Colonic mucosa (tissue), 4 donors: ENCODE data around the gene FAM32A. TPM values are rescaled to one million over a fixed set of nuclear protein-coding genes. Genes with fewer than 3 reads are reported as not detected.

Source experiments
- DNase-seq: peaks from one replicate; pipeline ENCODE4 v3.0.0-alpha.2; 2020
- H3K27ac ChIP-seq: fragments of 200-600 bp; one replicate; pipeline ENCODE4 v1.8.0; 2021
- H3K27me3 ChIP-seq: fragments of 200-600 bp; one replicate; pipeline ENCODE4 v1.8.0; 2021
- H3K36me3 ChIP-seq: fragments of 200-600 bp; one replicate; pipeline ENCODE4 v1.8.0; 2021
- H3K4me1 ChIP-seq: fragments of 200-600 bp; one replicate; pipeline ENCODE4 v1.8.0; 2021; ENCODE audit warnings: mild to moderate bottlenecking
- H3K4me3 ChIP-seq: fragments of 200-600 bp; one replicate; pipeline ENCODE4 v1.8.0; 2021
- H3K9ac ChIP-seq, 2 donors: one replicate each; pipeline ENCODE4 v1.7.0; 2013; ENCODE audit warnings: control low read depth in 2 of 2, low read depth in 2 of 2, low read length in 2 of 2
- H3K9me3 ChIP-seq: fragments of 200-600 bp; one replicate; pipeline ENCODE4 v1.8.0; 2021
- CTCF ChIP-seq: fragments of 200-600 bp; IDR thresholded peaks from one replicate; pipeline ENCODE4 v1.8.0; 2022; ENCODE audit warnings: antibody characterized with exemption, mild to moderate bottlenecking
- intact Hi-C: fragments of 100-400 bp; cut with DNase I; formaldehyde crosslinking; loops from one replicate; pipeline ENCODE4 v1.14.1; 2022
- total RNA-seq, 2 donors: library from RNA; stranded (reverse); fragmentation: NEBNext Ultra II Directional in 1 of 2; extraction: Animal tissue kit (Norgen Biotek cat#: 25700) in 1 of 2; gene quantifications; one replicate each; pipeline ENCODE4 v1.2.1, GENCODE V29; 2021
- donor health status: healthy.
- donor health status: DM: no; HTN: no; CAD: no.
- donor health status: DM: no; HTN: no; CAD: no.

The FAM32A gene
- total RNA-seq, 2 donors from 2014 or later: 76.9 to 78.3 TPM

GRCh38 chr19:16223746-16224145 lies 38.5 kb downstream of the FAM32A start:
- H3K36me3 ChIP-seq: peaks cover 12% of the 10 kb centered on the region
- DNase-seq: no peak
- TF ChIP-seq CTCF: no peak
- intact Hi-C loops: no loop called here
- H3K27me3 ChIP-seq: no peaks in the 10 kb centered on the region
- no peaks in the 10 kb centered on the region for H3K4me1 ChIP-seq
- no peak overlapping the region for H3K4me3 ChIP-seq
- H3K9me3 ChIP-seq: peaks cover 9% of the 10 kb centered on the region
- H3K9ac ChIP-seq: no peak overlapping the region
- no peak overlapping the region for H3K27ac ChIP-seq

GRCh38 chr19:16224293-16225045 lies 39.3 kb downstream of the FAM32A start:
- no peak for TF ChIP-seq CTCF

GRCh38 chr19:16225279-16226183 lies 40.3 kb downstream of the FAM32A start:
- TF ChIP-seq CTCF: no peak
- Histone ChIP-seq H3K4me1 (no peaks in the 10 kb centered on the region), H3K9ac (no peak overlapping the region), H3K27ac (no peak overlapping the region), H3K9me3 (peaks cover 5% of the 10 kb centered on the region), H3K27me3 (no peaks in the 10 kb centered on the region), H3K4me3 (no peak overlapping the region), H3K36me3 (peaks cover 18% of the 10 kb centered on the region)
- DNase-seq: no peak
- intact Hi-C loops: no loop called here

More at GRCh38 chr19:16224293-16225045, 39.3 kb downstream of the FAM32A start:
- no peak overlapping the region for H3K4me3 ChIP-seq
- H3K36me3 ChIP-seq: peaks cover 16% of the 10 kb centered on the region
- no peaks in the 10 kb centered on the region for H3K27me3 ChIP-seq
- no peak overlapping the region for H3K9ac ChIP-seq
- H3K4me1 ChIP-seq: no peaks in the 10 kb centered on the region
- no peak overlapping the region for H3K27ac ChIP-seq
- DNase-seq: no peak
- H3K9me3 ChIP-seq: peaks cover 9% of the 10 kb centered on the region
- intact Hi-C loops: no loop called here

GRCh38 chr19:16226184-16226591 lies 41.0 kb downstream of the FAM32A start:
- Histone ChIP-seq H3K9me3 (no peaks in the 10 kb centered on the region), H3K36me3 (peaks cover 18% of the 10 kb centered on the region), H3K9ac (no peak overlapping the region), H3K4me1 (no peaks in the 10 kb centered on the region), H3K27me3 (no peaks in the 10 kb centered on the region), H3K27ac (no peak overlapping the region), H3K4me3 (no peak overlapping the region)
- DNase-seq: no peak
- no peak for TF ChIP-seq CTCF
- intact Hi-C loops: no loop called here

GRCh38 chr19:16226878-16227836 lies 41.9 kb downstream of the FAM32A start:
- Histone ChIP-seq H3K4me1 (no peaks in the 10 kb centered on the region), H3K9ac (no peak overlapping the region), H3K36me3 (peaks cover 18% of the 10 kb centered on the region), H3K4me3 (no peak overlapping the region), H3K9me3 (no peaks in the 10 kb centered on the region), H3K27me3 (no peaks in the 10 kb centered on the region), H3K27ac (no peak overlapping the region)
- no peak for DNase-seq
- intact Hi-C loops: no loop called here
- no peak for TF ChIP-seq CTCF
